ENCODE measurements around the gene TSPYL2.
A peak's percentile ranks its signal among the peaks of the same experiment; 100 is the strongest.

- TF ChIP-seq CTCF (IDR thresholded peaks at IDR 0.05): no peak
- TF ChIP-seq POLR2A (IDR thresholded peaks at IDR 0.05): peak; percentile 3
- no peak for TF ChIP-seq EP300 (IDR thresholded peaks at IDR 0.05)
These were observed 1.9 kb downstream of the TSPYL2 start for GRCh38 chrX:53084043-53084570.

Measured in ovary (tissue), 3 donors.